ENCODE measurements around the gene KIAA0825. TPM values are rescaled to one million over a fixed set of nuclear protein-coding genes. Genes with fewer than 3 reads are reported as not detected.

Gene KIAA0825
- total RNA-seq, 1 donor from 2014 or later = 5.0 TPM

DNA sequence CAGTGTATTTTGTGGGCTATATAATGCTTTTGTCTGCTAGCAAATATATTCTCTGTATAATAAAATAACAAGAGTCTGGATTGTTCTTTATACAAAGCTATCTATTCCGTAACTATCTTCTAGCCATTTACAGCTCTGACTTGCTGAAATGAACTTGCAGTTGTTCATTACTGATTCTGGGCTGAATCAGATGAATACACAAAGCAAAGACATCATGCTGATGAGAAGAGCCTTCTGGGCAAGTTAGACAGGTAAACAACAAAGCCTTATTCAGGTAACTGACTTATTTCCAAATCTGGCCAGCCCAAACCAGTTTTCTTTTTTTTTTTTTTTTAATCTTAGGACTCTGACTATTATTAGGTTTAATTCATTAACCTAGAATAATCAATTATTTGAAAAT, 255.5 kb downstream of the KIAA0825 start:
- Mint-ChIP-seq H3K4me3 (ENCODE audit: unreplicated experiment) (no peak overlapping the region), H3K27me3 (ENCODE audit: unreplicated experiment) (no peaks in the 10 kb centered on the region), H3K9me3 (ENCODE audit: unreplicated experiment) (no peaks in the 10 kb centered on the region), H3K36me3 (ENCODE audit: unreplicated experiment) (no peaks in the 10 kb centered on the region), H3K4me1 (ENCODE audit: unreplicated experiment) (no peaks in the 10 kb centered on the region), H3K27ac (ENCODE audit: unreplicated experiment) (no peak overlapping the region)
- DNase-seq (ENCODE audit: extremely low spot score, unreplicated experiment) = no peak
- no peak for TF ChIP-seq CTCF (IDR thresholded peaks at IDR 0.05)

DNA sequence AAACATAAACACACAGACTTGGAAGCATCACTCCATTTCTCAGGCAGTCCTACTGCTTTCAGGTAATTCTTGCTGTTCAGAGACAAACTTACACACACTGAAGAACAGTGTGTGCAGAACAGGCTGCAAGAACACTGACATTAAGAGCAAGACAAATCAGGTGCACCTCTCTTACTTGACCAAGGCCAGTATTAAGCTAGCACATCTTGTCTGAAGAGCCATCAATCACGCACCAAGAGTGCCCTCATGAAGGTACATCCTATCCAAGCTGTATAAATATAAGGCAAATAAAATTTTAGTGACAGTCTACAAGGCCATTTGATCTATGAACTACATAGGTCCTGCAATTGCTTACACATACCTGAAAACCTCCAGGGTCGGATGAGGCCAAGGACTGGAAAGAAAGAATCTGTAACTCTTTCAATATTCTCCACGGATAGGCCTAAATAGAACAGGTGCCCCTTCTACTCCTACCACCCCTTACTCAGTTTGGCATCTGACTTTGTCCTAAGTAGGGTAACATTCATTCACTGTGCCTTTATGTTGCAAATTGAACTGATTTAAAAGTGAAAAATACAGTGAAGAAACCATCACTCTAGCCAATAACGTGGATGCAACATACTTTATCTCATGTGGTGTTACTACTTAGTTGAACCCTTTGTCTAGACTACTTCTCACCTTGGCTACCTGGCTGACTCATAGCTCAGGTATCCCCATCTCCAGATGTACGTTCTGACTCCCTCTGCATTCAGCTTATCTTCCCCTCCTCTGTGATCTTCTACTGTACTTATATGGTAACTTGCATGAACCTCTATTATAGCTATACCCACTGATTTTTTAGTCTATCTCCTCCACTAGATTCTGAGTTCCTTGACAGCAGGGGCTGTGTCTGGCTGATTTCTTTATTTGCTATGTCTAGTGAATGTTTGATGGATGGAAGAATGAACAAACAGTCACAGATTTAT, 256.3 kb downstream of the KIAA0825 start:
- Mint-ChIP-seq H3K4me3 (ENCODE audit: unreplicated experiment) (no peak overlapping the region), H3K27ac (ENCODE audit: unreplicated experiment) (no peak overlapping the region), H3K36me3 (ENCODE audit: unreplicated experiment) (no peaks in the 10 kb centered on the region), H3K9me3 (ENCODE audit: unreplicated experiment) (no peaks in the 10 kb centered on the region), H3K27me3 (ENCODE audit: unreplicated experiment) (no peaks in the 10 kb centered on the region), H3K4me1 (ENCODE audit: unreplicated experiment) (no peaks in the 10 kb centered on the region)
- DNase-seq (ENCODE audit: extremely low spot score, unreplicated experiment) = no peak
- no peak for TF ChIP-seq CTCF (IDR thresholded peaks at IDR 0.05)

GRCh38 chr5:94361161-94361560, 257.2 kb downstream of the KIAA0825 start:
- Mint-ChIP-seq H3K4me3 (ENCODE audit: unreplicated experiment) (no peak overlapping the region), H3K36me3 (ENCODE audit: unreplicated experiment) (no peaks in the 10 kb centered on the region), H3K4me1 (ENCODE audit: unreplicated experiment) (no peaks in the 10 kb centered on the region), H3K9me3 (ENCODE audit: unreplicated experiment) (no peaks in the 10 kb centered on the region), H3K27me3 (ENCODE audit: unreplicated experiment) (no peaks in the 10 kb centered on the region), H3K27ac (ENCODE audit: unreplicated experiment) (no peak overlapping the region)
- TF ChIP-seq CTCF (IDR thresholded peaks at IDR 0.05) = no peak
- DNase-seq (ENCODE audit: extremely low spot score, unreplicated experiment) = no peak

DNA sequence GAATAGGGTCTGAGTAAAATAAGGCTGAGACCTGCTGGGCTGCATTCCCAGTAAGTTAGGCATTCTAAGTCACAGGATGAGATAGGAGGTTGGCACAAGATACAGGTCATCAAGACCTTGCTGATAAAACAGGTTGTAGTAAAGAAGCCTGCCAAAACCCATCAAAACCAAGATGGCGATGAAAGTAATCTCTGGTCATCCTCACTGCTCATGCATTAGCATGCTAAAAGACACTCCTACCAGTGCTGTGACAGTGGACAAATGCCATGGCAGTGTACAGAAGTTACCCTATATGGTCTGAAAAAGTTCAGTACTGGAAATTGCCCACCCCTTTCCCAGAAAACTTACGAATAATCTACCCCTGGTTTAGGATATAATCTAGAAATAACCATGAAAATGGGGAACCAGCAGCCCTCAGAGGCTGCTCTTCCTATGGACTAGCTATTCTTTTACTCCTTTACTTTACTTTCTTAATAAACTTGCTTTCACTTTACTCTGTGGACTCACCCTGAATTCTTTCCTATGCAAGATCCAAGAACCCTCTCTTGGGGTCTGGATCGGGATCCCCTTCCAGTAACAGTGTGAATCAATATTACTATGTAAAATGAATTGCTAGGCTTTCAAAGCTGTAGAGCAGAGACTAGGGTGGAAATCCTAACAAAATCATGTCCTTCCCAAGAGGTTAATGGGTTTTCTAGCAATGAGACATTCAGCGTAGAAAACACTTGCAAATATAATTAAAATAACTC, 257.8 kb downstream of the KIAA0825 start:
- Mint-ChIP-seq H3K27ac (ENCODE audit: unreplicated experiment) (no peak overlapping the region), H3K9me3 (ENCODE audit: unreplicated experiment) (no peaks in the 10 kb centered on the region), H3K27me3 (ENCODE audit: unreplicated experiment) (no peaks in the 10 kb centered on the region), H3K36me3 (ENCODE audit: unreplicated experiment) (no peaks in the 10 kb centered on the region), H3K4me3 (ENCODE audit: unreplicated experiment) (no peak overlapping the region), H3K4me1 (ENCODE audit: unreplicated experiment) (no peaks in the 10 kb centered on the region)
- no peak for TF ChIP-seq CTCF (IDR thresholded peaks at IDR 0.05)
- no peak for DNase-seq (ENCODE audit: extremely low spot score, unreplicated experiment)

DNA sequence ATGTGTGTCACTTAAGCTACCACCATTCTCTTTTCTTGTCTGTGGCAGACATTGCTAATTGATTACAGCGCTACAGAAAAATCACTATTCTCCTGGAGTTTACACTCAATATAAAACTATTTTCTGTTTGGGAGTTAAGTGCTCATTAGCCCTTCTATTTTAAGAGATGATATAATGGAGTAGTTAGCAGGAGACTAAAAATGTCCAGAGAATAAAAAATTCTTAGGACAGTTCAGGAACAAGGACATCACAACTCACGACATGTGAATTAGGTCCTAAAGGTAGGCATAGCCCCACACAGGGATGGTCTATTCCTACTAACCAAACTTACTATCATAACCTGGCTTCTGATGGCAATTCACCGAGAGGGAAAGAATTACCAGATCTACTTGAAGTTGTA, 258.5 kb downstream of the KIAA0825 start:
- Mint-ChIP-seq H3K27ac (ENCODE audit: unreplicated experiment) (no peak overlapping the region), H3K4me3 (ENCODE audit: unreplicated experiment) (no peak overlapping the region), H3K9me3 (ENCODE audit: unreplicated experiment) (no peaks in the 10 kb centered on the region), H3K36me3 (ENCODE audit: unreplicated experiment) (no peaks in the 10 kb centered on the region), H3K4me1 (ENCODE audit: unreplicated experiment) (no peaks in the 10 kb centered on the region), H3K27me3 (ENCODE audit: unreplicated experiment) (no peaks in the 10 kb centered on the region)
- DNase-seq (ENCODE audit: extremely low spot score, unreplicated experiment) = no peak
- no peak for TF ChIP-seq CTCF (IDR thresholded peaks at IDR 0.05)

Measured in osteocyte (in vitro differentiated cells).